IPS-NIHi7 (cell line): ENCODE results near the gene ZRANB3.
"Not testable (repeated sequence)": the region's sequence is repeated elsewhere in the genome, so short reads cannot be mapped to it uniquely, and the experiment has no call there.

Experiments
- DNase-seq: peaks from one replicate; pipeline ENCODE4 v3.0.0; 2012; ENCODE audit warnings: mixed read lengths; ENCODE audit errors: extremely low spot score

ZRANB3 gene

GRCh38 chr2:135327146-135327545 lies 203.9 kb downstream of the ZRANB3 start:
- DNase-seq = no peak

- no peak for DNase-seq
These were observed 210.3 kb downstream of the ZRANB3 start for GRCh38 chr2:135320465-135321355.

DNA sequence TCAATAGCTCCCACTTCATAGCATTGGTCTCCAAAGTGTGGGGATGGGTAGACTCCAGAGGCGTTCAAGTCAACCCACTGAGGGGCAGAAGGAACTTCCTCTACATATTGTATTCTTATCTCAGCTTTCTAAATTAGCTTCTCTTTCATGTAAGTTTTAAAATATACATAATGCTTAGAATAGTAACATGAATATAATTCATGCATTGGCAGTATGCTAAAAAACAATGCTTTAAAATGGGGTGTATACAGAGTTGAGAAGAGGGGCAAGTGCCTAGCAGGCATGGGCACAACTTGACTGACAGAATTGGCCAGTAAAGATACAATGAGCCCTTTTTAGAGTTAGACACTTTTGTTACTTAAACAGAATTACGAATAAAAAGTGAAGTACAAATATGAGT lies 212.2 kb downstream of the ZRANB3 start:
- no peak for DNase-seq

DNA sequence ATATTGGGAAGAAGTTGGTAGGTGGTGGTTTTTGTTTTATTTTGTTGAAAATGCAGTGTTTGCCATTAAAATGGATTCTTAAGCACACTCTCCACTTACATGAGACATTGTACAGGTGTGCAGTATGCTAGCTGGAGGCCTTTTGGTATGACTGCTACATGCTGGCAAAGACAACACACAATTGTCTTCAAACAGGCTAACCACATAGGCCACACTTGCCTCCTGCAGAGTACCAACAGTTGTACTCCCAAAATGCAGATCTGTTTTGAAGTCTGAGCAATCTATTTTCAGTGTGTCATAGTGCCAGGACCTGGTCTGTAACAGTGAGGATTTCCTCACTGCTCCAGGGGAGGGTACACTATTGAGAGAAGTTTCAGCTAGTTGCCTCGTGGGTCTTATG lies 213.6 kb downstream of the ZRANB3 start:
- no peak for DNase-seq

- DNase-seq = no peak
These were observed 219.1 kb downstream of the ZRANB3 start for GRCh38 chr2:135311962-135312361.

- DNase-seq = no peak
These were observed 219.8 kb downstream of the ZRANB3 start for GRCh38 chr2:135311268-135311667.

- no peak for DNase-seq
These were observed 226.3 kb downstream of the ZRANB3 start for GRCh38 chr2:135304694-135305093.

DNA sequence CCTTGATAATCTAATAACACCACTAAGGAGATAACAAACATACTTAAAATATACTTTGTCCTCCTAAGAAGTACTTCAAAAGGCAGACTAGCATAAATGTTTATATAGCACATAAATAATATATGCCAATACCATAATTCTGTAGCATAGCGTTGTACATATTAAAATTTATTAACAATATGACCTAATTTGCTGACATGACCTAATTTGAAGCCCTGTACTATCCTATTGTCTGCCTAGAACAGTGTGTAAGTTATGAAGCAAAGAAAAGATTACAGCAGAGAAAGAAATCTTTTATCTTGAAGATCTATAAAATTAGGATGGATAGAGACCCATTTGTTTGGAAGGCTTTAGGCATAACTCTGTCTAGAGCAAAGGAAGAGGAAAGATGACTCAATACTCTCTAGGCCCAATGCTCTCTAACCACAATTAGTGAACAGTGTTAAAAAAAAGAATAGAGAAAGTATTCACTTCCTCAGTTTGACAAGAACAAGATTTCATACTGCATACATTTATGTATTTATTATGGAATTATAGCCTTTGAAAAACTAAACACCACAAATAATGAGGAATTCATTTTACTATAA lies 231.3 kb downstream of the ZRANB3 start:
- no peak for DNase-seq

DNA sequence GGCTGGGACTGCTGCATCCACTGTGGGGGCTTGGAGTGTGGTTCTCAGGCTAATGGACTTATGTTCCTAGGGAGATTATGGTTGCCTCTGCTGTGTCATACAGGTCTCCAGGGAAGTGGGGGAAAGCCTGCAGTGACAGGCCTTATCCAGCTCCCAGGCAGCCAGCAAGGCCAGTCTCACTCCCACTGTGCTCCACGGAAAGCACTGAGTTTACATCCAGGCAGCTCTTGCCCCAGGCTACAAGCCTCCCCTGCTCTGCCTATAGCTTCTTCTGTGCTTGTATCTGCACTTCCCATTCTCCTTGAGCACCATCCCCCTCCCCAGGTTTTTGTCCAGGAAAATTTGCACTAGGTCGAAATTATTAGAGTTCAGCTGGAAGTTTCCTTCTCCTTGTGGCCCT lies 231.9 kb downstream of the ZRANB3 start:
- no peak for DNase-seq

- DNase-seq = not testable (repeated sequence)
These were observed 243.9 kb downstream of the ZRANB3 start for GRCh38 chr2:135287121-135287520.

- no peak for DNase-seq
These were observed 245.6 kb downstream of the ZRANB3 start for GRCh38 chr2:135285391-135285790.

GRCh38 chr2:135281379-135281778 lies 249.6 kb downstream of the ZRANB3 start:
- no peak for DNase-seq

DNA sequence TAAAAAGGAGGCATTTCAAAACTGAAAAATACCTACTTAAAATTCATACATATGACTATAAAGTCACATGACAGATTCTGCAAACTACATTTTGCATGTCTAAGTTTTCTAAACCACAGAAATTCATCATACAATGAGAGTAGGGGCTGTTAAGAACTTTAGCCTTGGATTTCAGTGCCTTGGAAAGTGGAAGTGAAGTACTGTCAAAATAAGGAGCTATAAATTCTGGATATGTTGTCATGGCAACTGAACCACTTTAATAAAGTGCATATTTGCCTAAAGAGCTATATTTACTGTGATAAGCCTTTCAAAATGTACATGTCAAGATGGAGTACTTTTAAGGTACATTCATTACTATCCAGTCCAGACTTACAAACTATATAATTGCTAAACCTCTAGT lies 251.8 kb downstream of the ZRANB3 start:
- DNase-seq = no peak

DNA sequence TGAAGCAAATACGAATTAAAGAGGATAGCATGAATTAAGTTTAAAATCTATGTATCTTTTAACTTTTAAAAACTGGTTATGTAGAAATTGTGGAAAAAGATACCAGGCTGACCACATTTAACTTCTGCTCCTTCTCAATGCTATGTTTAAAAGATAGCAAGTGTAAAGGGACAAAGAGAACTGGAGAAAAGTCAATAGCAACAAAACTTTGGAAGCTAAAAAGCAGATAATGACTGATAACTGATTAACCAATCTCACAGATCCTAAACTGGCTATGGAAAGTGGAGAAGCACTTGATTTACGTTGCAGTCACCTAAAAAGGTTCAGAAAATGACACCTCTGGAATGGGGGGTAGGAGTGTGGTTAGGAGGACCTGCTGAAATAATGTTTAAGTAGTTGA lies 254.5 kb downstream of the ZRANB3 start:
- DNase-seq = no peak

GRCh38 chr2:135271006-135271405 lies 260.0 kb downstream of the ZRANB3 start:
- DNase-seq = no peak

GRCh38 chr2:135265960-135266490 lies 265.0 kb downstream of the ZRANB3 start:
- no peak for DNase-seq

DNA sequence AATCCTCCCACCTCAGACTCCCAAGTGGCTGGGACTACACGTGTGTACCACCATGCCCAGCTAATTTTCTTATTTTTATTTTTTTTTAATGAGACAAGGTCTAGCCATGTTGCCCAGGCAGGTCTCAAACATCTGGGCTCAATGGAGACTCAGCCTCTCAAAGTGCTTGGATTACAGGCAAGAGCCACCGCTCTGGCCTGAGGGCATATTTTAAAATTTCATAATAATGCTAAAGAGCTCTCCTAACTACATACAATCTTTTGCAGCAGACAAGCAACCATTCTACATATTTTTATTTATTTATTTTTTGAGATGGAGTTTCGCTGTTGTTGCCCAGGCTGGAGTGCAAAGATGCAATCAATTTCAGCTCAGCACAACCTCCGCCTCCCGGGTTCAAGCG lies 271.9 kb downstream of the ZRANB3 start:
- DNase-seq = no peak

GRCh38 chr2:135258193-135258592 lies 272.8 kb downstream of the ZRANB3 start:
- peak; percentile 22 for DNase-seq

DNA sequence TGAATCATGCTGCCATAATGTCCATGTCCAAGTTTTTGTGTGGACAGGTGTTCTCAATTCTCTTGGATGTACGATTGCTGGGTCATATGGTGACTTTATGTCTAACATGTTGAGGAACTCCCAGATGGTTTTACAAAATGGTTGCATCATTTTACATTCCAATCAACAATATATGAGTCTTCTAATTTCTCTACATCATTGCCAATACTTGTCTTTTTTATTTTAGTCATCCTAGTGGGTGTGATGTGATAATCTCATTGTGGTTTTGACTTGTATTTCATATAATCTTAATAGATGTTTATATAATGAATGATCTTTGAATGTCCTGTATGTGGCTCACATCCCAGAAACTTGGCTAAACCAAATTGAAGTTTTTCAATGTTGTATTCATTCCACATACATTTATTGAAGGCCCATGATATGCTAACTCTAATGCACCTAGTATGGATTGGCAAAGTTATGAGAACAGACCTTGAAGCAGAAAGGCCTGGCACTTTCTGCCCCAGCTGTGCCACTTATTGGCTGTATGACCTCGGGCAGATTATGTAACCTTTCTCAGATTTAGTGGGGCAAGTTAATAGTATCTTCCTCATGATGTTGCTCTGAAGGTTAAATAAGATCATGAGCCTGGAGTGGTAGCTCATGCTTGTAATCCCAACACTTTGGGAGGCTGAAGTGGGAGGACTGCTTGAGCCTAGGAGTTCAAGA lies 273.5 kb downstream of the ZRANB3 start:
- DNase-seq = no peak

GRCh38 chr2:135256531-135257260 lies 274.3 kb downstream of the ZRANB3 start:
- DNase-seq = no peak

DNA sequence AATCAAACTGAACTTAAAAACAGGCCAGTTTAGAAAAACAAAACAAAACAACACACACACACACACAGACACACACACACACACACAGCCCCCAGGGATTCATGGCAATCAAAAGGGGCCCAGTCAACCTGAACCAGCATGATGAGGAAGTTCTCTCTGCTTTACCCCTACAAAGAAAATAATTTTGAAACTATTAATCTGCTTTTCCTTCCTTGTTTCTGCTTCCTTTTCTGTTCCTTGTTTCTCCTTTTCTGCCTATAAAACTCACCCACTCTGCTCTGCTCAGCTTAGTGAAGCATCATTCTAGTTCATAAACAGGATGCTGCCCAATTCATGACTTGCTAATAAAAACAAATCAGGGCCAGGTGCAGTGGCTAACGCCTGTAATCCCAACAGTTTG lies 275.8 kb downstream of the ZRANB3 start:
- DNase-seq = no peak
